IPS-18c (cell line): ENCODE results near the gene AQP1.

Experiments
- H3K4me3 ChIP-seq: 2 replicates; pipeline ENCODE4 v1.7.0; 2013; ENCODE audit warnings: low read depth, mild to moderate bottlenecking, low read length, moderate library complexity; ENCODE audit not compliant: insufficient read depth
- H3K9me3 ChIP-seq: one replicate; pipeline ENCODE4 v1.6.1; 2013; ENCODE audit warnings: mild to moderate bottlenecking, low read length, moderate library complexity; ENCODE audit not compliant: control insufficient read depth, insufficient read depth

AQP1 gene

DNA sequence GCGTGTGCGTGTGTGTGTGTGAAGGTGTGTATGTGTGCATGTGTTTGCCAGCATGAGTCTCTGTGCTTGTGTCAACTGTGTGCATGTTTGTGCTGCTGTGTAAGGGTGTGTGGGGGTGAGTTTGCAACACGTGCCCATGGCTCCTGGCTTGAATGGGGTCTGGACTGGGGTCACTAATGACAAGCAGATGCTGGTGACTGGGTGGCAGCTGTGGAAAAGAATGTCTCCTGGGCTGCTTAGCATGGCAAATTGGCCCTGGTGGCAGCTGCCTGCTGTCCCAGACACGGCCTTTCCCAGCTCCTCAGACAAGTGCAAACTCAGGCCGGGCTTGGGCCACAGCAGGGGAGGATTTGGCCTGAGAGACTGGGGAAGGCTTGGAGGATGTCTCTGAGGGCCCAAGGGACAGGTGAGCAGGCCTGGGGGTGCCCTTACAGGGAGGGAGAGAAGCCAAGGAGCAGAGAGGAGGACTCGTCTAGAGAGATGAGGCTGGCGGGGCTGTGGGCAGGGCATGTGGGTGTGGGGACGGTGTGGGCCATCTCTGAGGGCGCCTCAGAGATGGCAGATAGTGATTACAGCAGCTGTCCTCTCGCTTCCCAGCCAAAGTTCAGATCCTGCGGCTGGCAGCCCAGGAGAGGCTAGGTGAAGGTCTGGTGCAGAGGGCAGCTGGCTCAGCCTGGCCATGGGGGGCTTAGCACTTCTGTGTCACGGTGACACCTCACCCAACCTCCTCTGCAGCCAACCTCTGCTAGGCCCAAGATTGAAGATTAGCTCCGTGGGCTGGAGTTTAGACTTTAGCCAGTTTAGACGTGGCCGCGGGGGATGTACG is 1.5 kb downstream of the AQP1 start:
- no peaks in the 10 kb centered on the region for H3K9me3 ChIP-seq
- no peak overlapping the region for H3K4me3 ChIP-seq

DNA sequence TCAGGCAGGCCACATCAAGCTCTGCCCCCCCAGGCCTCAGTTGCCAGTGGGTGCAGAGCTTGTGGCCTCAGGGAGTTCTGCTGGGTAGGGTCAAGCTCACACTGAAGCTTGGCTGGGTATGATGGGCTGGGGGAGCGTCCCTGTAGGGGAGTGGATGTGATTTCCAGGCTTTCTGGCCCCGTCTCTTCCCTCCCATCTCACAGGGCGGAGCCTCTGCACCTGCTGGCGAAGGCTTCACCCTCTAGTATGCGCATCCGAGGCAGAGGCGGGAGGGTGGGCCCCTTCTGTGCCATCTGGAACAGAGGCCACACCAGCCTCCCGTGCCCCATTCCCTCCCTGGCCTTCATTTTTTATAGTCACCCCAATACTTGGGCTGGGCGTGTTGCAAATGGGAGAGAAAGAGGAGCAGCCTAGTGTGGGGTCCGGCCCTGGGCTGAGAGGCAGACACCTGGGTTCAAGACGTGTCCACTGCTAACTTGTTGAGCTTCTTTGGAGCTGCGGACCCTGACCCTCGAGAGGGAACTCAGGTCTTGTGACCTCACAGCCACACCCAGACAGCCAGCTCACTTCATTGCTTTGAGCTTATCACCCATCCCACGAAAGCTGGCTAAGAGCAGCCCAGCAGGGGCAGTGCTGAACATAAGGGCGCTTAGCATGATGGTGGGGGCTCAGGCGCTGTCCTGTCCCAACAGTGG is 2.3 kb downstream of the AQP1 start:
- H3K4me3 ChIP-seq, result no peak overlapping the region
- H3K9me3 ChIP-seq, result no peaks in the 10 kb centered on the region

DNA sequence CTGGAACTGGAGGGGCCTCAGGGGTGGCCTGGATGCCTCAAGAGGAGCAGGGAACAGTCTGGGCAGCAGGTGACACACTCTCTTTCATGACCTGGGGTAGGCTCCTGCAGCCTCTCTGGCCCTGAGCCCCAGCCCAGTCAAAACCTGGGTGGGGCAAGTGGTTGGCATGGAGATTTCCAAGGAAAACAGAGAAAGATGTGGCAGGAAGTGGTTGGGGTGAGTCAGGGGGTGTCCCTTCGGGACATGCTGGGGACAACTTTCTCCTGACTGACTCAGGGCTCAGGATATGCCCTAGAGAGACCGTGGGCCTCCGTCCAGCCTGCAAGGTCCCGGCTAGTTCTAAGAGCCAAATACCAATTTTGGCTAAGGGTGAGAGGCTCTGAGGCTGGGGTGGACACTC is 2.9 kb downstream of the AQP1 start:
- no peak overlapping the region for H3K4me3 ChIP-seq
- H3K9me3 ChIP-seq, result no peaks in the 10 kb centered on the region

DNA sequence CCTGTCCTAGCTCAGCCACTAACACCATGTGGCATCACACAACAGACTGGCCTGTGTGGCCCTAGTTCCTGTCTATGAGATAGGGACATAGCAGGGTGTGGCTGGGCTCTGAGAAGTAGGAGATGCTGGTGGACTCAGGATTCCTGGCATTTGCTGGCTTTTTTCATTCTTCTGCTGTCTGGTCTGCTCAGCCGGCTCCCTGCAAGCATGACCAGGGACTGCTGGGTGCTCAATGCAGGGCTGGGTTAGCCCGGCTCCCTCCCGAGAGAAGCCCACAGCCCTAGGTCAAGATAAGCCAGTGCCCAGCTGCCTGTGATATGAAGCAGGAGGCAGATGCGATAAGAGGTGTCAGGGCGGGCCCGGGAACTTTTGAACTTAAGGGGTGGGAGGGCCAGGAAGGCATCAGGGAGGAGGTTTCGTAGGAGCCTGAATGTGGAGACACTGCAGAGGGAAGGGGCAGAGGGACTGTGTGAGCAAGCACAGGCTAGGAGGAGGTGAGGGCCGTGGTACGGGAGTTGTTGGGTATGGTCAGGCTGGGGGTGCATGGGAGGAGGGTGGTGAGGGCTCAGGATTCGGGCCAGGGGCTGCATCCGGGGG is 3.5 kb downstream of the AQP1 start:
- no peaks in the 10 kb centered on the region for H3K9me3 ChIP-seq
- no peak overlapping the region for H3K4me3 ChIP-seq

DNA sequence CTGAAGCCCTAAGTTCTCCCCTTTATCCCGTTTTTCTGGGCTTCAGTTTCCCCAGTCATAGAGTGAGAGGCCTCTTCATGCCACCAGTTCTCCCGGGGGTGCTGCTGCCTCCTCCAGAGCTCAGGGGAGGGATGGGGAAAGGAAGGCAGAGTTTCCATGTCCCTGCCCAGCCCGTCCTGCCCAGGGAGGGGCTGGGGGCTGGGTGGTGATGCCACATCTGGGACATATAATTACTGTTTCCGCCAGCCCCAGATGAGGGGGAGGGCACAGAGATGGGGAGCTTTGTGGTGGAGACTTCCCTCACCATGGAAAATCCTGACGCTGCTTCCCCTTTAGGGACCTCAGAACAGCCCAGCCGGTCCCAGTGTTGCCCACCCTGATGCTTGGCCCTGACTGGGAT is 4.1 kb downstream of the AQP1 start:
- no peaks in the 10 kb centered on the region for H3K9me3 ChIP-seq
- H3K4me3 ChIP-seq, result no peak overlapping the region

DNA sequence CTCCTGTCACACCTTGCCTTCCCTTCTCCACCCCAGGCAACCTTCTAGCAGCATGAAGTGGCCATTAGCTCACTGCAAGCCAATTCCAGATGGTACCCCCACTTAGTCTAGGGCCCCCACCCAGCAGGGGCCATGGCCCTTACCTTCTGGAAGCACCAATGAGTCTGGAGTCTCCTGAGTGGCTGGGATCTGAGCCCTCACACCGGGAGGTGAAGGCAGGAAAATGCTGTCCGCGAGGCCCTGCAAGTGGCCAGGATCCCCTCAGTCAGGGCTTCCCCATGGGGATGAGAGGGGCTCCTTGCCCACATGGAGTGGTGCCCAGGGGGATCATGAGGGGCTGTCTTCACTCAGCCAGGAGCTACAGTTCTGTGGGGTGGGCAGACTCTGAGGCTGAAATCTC is 4.6 kb downstream of the AQP1 start:
- Histone ChIP-seq H3K9me3 (no peaks in the 10 kb centered on the region), H3K4me3 (no peak overlapping the region)

DNA sequence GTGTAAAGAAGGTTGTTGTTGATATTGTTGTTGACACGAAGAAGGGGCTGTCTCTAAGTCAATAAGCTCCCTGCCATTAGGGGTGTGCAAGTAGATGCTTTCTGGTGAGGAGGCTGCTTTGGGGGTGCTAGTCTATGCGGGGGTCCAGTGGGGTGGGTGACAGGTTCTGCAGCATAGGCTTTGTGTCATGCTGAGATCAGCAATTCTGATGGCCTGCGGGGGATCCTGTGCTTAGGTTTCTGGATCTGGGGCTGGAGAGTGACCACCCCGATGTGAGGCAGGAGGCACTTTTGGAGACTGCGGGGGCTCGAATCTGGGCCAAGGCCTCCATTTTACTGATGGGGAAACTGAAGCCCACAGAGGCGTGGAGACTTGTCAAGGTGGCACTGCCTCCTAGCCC is 5.1 kb downstream of the AQP1 start:
- no peaks in the 10 kb centered on the region for H3K9me3 ChIP-seq

DNA sequence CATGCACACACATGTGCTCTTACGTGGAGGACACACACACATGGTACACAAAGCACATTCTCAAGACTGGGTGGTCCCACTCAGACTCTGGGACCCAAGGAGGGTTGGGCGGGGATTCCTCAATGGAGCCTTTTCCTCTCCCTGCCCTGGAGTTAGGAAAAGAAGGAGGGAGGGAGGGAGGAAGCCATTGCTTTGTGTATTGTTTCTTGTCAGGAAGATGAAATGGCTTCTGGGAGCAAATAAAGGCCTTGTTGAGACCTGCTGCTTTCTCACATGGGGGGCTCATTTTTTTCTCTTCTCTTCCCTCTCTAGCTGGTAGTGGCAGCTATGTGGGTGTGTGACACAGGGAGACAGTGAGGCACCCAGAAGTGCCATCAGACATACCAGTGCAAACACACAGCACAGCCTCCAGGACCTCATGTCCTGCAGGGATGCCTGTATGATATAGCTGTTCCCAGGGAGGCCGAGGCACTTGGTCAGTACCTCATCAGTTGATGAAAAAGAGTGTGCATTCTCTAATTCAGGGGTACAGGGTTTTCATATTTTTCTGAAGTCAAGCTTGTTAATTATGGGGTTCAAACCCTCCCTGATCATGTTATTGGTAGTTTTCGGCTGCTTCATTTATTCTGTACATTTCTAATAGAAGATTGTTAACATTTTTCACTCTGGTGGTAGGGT is 5.7 kb downstream of the AQP1 start:
- H3K4me3 ChIP-seq, result no peak overlapping the region

More for the DNA sequence above, 5.1 kb downstream of the AQP1 start:
- no peak overlapping the region for H3K4me3 ChIP-seq

DNA sequence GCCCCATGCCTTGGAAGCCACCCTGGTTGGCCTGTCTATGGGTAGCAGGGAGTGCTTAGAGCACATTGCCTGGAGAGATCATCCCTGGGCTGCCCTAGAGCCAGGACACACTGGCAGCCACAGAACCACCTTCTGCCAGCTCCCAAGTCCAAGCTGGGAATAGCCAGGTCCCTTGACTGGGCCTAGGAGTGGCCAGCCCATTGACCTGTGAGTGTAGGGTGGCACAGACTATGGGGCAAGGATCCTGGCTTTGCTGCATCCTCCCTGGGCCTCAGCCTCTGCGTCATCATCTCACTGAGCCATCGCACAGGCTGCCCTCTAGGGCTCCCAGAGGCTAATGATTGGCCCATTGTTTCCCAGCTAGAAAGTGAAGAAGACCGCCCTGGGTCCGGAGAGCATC is 7.0 kb downstream of the AQP1 start:
- no peaks in the 10 kb centered on the region for H3K9me3 ChIP-seq
- H3K4me3 ChIP-seq, result no peak overlapping the region

More for the DNA sequence above, 5.7 kb downstream of the AQP1 start:
- H3K9me3 ChIP-seq, result no peaks in the 10 kb centered on the region

DNA sequence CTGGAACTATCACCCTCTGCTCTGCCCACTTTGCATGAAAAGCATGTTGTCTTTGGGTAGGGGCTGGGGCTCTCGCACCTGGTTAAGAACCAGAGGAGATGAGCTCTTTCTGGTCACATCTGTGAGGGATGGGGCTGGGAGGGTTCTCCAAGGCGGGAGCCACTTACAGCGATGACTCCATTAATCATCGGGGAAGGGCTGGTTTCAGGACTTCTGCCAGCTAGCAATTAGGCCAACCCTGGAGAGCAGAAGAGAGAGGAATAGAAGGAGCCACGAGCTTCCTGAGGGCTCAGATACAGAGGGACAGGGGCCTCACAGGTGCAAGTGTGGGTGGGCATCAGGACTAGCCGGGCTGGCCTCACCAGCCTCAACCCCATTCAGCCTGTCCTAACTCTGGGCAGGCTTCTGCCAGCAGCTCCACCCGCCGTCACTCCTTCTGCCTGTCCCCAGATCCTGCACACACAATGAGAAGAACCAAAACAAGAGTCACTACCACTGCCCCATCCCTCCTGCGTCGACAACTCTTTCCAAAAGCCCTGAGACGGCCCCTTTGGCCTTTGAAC is 8.4 kb downstream of the AQP1 start:
- H3K9me3 ChIP-seq, result no peaks in the 10 kb centered on the region
- H3K4me3 ChIP-seq, result no peak overlapping the region

DNA sequence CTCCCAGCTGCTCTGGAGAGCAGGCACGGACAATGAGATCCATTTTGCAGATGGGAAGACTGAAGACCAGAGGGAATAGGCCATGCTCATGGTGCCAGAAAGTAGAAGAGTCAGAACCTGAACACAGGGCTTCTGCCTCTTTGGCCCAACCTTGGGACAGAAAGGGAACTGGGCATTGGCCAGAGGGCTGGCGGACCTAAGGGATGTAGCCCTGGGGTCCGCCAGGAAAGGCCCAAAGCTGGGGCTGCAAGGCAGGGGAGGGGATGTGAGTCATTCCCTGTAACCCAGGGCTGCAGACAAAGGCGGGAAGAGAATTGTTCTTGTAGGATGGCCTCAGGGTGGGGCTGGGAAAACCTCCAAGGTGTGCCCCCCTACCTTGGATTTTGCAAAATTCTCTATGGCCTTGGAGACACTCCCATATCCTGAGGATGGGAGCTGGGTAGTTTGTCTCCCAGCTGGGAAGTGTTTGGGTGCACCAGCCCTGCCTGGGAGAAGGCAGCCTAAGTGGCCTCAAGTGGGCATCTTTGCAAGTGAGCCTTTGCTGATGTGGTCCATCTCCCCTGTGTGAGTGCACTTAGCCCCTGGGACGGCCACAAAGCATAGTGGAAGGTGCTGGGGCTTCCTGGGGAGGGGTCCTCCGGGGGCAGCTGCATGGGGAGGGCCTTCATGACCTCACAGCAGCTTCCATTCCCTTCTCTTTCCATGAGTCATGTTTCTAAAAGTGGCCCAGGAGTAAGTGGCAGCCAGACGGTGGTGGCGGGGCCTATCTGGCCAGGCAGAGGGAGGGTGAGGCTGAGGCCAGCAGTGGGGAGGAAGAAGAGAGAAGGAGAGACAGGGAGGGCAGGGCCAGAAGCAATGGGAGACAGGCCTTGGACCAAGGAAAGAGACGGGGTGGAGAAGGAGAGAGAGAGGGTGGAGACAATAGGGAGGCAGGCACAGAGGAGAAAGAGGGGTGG is 9.2 kb downstream of the AQP1 start:
- H3K4me3 ChIP-seq, result no peak overlapping the region
- no peaks in the 10 kb centered on the region for H3K9me3 ChIP-seq

DNA sequence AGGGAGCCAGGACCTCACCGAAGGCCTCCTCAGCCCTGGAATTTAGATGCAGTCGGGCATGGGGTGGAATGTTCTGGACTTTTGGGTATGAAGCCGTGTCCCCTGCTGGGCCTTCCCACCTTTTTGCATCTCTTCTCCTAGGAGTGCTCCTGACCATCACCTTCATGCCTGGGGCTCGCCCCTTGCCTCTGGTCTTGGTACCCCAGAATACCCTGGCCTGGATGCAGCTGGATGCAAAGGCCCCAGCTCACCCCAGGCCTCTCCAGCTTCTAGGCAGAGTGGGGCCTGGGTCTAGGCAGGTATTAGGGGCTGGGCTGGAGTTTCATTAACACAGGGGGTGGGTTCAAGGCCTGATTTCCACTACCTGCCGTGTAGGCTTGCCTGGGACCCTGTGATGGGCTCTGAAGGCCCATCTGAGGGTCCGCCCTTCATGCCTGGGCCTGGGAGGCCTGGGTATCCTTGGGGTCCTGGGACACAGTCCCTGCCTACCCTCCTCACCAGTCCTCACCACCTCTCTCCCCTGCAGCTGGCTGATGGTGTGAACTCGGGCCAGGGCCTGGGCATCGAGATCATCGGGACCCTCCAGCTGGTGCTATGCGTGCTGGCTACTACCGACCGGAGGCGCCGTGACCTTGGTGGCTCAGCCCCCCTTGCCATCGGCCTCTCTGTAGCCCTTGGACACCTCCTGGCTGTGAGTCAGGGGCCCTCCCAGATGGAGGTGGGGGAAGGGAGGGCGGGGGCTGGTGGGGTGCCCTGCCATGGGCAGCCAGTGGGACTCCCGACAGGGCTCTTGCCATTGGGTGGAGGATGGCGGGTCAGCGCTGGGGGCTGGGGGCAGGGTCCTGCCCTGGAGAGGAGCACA is 10.1 kb downstream of the AQP1 start:
- Histone ChIP-seq H3K4me3 (no peak overlapping the region), H3K9me3 (no peaks in the 10 kb centered on the region)

DNA sequence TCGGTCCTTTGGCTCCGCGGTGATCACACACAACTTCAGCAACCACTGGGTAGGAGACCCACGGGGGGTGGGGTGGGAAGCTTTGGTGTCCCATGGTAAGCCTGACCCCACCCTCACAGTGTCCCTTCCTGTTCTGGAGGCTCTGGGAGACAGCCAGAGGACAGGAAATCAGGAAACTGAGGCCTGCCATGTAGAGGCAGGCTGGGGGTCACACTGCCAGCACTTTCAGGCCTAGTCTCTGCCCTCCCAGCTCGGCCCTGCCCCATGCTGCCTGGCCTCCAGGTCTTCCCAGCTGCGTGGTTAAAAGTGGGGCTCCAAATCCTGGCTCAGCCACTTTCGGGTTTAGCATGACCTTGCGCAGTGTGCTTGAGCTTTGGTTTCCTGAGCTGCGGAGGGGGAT is 10.9 kb downstream of the AQP1 start:
- no peak overlapping the region for H3K4me3 ChIP-seq

DNA sequence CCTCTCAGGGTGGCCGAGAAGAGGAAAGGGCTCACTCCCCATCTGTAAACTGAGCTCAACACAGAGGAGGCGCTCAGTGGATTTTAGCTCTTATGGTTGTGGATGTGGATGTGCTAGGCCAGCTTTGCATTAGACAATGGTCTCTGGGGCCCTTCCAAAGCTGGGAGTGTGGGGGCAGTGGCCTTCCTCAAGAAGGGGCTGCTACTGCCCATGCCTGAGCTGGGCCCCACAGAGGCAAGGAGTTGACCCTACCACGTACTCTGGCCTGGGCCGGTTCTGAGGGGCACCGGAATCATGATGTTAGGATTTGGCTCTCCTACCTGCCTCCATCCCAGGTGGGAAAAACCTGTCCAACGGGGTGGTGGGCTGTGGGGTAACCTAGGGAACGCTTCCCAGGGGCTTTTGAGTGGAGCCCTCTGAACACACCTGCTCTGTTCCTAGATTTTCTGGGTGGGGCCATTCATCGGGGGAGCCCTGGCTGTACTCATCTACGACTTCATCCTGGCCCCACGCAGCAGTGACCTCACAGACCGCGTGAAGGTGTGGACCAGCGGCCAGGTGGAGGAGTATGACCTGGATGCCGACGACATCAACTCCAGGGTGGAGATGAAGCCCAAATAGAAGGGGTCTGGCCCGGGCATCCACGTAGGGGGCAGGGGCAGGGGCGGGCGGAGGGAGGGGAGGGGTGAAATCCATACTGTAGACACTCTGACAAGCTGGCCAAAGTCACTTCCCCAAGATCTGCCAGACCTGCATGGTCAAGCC is 11.5 kb downstream of the AQP1 start:
- Histone ChIP-seq H3K4me3 (no peak overlapping the region), H3K9me3 (no peaks in the 10 kb centered on the region)

More for the DNA sequence above, 10.9 kb downstream of the AQP1 start:
- H3K9me3 ChIP-seq, result no peaks in the 10 kb centered on the region

DNA sequence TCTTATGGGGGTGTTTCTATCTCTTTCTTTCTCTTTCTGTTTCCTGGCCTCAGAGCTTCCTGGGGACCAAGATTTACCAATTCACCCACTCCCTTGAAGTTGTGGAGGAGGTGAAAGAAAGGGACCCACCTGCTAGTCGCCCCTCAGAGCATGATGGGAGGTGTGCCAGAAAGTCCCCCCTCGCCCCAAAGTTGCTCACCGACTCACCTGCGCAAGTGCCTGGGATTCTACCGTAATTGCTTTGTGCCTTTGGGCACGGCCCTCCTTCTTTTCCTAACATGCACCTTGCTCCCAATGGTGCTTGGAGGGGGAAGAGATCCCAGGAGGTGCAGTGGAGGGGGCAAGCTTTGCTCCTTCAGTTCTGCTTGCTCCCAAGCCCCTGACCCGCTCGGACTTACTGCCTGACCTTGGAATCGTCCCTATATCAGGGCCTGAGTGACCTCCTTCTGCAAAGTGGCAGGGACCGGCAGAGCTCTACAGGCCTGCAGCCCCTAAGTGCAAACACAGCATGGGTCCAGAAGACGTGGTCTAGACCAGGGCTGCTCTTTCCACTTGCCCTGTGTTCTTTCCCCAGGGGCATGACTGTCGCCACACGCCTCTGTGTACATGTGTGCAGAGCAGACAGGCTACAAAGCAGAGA is 12.2 kb downstream of the AQP1 start:
- no peak overlapping the region for H3K4me3 ChIP-seq
- no peaks in the 10 kb centered on the region for H3K9me3 ChIP-seq
